Stomach (tissue), 9 donors: ENCODE results near the gene GCAT. TPM values are rescaled to one million over a fixed set of nuclear protein-coding genes. Genes with fewer than 3 reads are reported as not detected.
A peak's percentile ranks its signal among the peaks of the same experiment; 100 is the strongest.

ENCODE experiments used
- DNase-seq, 2 donors: peaks; one replicate each; pipeline versions ENCODE4 v3.0.0 to v3.0.0-alpha.2; 2013 to 2019
- H3K27ac ChIP-seq, 5 donors: fragments of 200-600 bp in 4 of 5; sonication (generic) in 4 of 5; one replicate each; pipeline ENCODE4 v1.5.1; 2013 to 2019; ENCODE audit warnings: mild to moderate bottlenecking in 1 of 5, moderate library complexity in 1 of 5
- H3K27me3 ChIP-seq, 3 donors: fragments of 200-600 bp; sonication (generic); one replicate each; pipeline ENCODE4 v1.5.1; 2017 to 2019; ENCODE audit warnings: mixed run types in 1 of 3
- H3K36me3 ChIP-seq, 4 donors: fragments of 200-600 bp; sonication (generic); 1 replicate in 3 of 4; 2 replicates in 1 of 4; pipeline ENCODE4 v1.5.1; 2016 to 2019
- H3K4me1 ChIP-seq, 4 donors: fragments of 200-600 bp; sonication (generic); one replicate each; pipeline ENCODE4 v1.5.1; 2016 to 2019
- H3K4me3 ChIP-seq, 4 donors: fragments of 200-600 bp; sonication (generic) in 3 of 4; one replicate each; pipeline ENCODE4 v1.5.1; 2016 to 2019; ENCODE audit warnings: mild to moderate bottlenecking in 1 of 4
- H3K9me3 ChIP-seq, 4 donors: fragments of 200-600 bp; sonication (generic); one replicate each; pipeline ENCODE4 v1.5.1; 2016 to 2019
- EP300 ChIP-seq: sonication (generic); formaldehyde crosslinking; IDR thresholded peaks from one replicate; pipeline ENCODE4 v1.6.1; 2017; ENCODE audit warnings: antibody characterized with exemption
- POLR2A ChIP-seq, 4 donors: fragments of 450-650 bp; IDR thresholded peaks; one replicate each; pipeline ENCODE4 v1.6.1; 2016; ENCODE audit warnings: antibody characterized with exemption in 4 of 4, control low read depth in 2 of 4, mild to moderate bottlenecking in 1 of 4, moderate library complexity in 1 of 4
- POLR2AphosphoS5 ChIP-seq, 3 donors: sonication (generic); formaldehyde crosslinking; IDR thresholded peaks; one replicate each; pipeline ENCODE4 v1.6.1; 2016; ENCODE audit warnings: antibody characterized with exemption in 3 of 3
- WGBS, 5 donors: extraction: QIAGEN DNeasy Blood & Tissue Kit in 3 of 5; methylation state at CpG; one replicate each; pipeline versions ENCODE4 v1.1.5 to v1.1.7; 2013 to 2018; 5-methylcytosine and 5-hydroxymethylcytosine counted together
- intact Hi-C: fragments of 100-400 bp; cut with DNase I; formaldehyde crosslinking; loops from one replicate; pipeline ENCODE4 v1.15.1; 2023; ENCODE audit warnings: low total_unique reads
- polyA plus RNA-seq, 3 donors: library from polyadenylated mRNA; stranded (reverse); fragments of 200-250 nt; gene quantifications; one replicate each; pipeline ENCODE4 v1.2.3, GENCODE V29; 2013
- total RNA-seq, 5 donors: library from RNA; depleted of rRNA; stranded (reverse); fragments of >200 nt; gene quantifications; one replicate each; pipeline versions ENCODE4 v1.1.0 to v1.2.3, GENCODE V29; 2014 to 2016
- TF ChIP-seq, protein P1 (sequence below), 7 experiments: fragments of 450-650 bp in 4 of 7; fragments of 200-600 bp in 3 of 7; sonication (generic) in 3 of 7; IDR thresholded peaks; one replicate each; pipeline ENCODE4 v1.5.1; 2016 to 2019; ENCODE audit warnings: antibody characterized with exemption in 7 of 7, control low read depth in 2 of 7, mild to moderate bottlenecking in 1 of 7
- donor health status: healthy with polysubstance abuse.
- donor health status: Bipolar disorder and iron deficiency.
- donor health status: healthy.

Gene GCAT
- total and polyA plus RNA-seq, 8 donors: 0.45 to 158 (median 23.4) TPM; not detected in 1

DNA sequence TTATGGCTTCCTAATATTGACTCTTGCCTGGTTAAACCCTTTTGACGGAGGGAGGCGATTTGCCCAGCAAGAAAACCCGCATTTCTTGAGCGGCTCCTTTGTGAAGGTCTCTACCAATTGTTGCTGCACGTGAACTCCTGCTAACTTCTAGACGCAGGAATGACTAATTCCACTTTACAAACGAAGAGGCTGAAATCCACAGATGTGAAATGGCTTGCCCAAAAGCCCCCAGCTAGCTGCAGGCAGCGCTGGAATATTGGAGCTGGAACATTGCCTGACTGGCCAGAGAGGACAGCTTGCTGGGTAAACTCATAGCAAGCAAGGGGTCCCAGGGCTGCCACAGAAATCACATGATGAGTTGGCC lies 542 bp downstream of the GCAT start:
- Histone ChIP-seq H3K27me3 (peaks cover 0 to 7% (median 0%) of the 10 kb centered on the region in 3 donors), H3K4me1 (peaks cover 28 to 59% (median 57%) of the 10 kb centered on the region in 4 donors), H3K36me3 (peaks cover 0 to 8% (median 5%) of the 10 kb centered on the region in 4 donors), H3K27ac (peak overlapping the region; percentile 65 to 91 (median 90)), H3K4me3 (peak overlapping the region; percentile 53 to 62 (median 57)), H3K9me3 (no peaks in the 10 kb centered on the region)
- intact Hi-C loops: no loop called here
- no peak for DNase-seq
- TF ChIP-seq, protein P1, sequence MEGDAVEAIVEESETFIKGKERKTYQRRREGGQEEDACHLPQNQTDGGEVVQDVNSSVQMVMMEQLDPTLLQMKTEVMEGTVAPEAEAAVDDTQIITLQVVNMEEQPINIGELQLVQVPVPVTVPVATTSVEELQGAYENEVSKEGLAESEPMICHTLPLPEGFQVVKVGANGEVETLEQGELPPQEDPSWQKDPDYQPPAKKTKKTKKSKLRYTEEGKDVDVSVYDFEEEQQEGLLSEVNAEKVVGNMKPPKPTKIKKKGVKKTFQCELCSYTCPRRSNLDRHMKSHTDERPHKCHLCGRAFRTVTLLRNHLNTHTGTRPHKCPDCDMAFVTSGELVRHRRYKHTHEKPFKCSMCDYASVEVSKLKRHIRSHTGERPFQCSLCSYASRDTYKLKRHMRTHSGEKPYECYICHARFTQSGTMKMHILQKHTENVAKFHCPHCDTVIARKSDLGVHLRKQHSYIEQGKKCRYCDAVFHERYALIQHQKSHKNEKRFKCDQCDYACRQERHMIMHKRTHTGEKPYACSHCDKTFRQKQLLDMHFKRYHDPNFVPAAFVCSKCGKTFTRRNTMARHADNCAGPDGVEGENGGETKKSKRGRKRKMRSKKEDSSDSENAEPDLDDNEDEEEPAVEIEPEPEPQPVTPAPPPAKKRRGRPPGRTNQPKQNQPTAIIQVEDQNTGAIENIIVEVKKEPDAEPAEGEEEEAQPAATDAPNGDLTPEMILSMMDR (IDR thresholded peaks at IDR 0.05): no peak
- TF ChIP-seq POLR2A (IDR thresholded peaks at IDR 0.05): no peak
- TF ChIP-seq EP300: no peak
- TF ChIP-seq POLR2AphosphoS5 (IDR thresholded peaks at IDR 0.05): no peak
- WGBS, 5 donors: 3 to 8% (median 5%) methylated on average over 8 of the region's 8 CpGs

DNA sequence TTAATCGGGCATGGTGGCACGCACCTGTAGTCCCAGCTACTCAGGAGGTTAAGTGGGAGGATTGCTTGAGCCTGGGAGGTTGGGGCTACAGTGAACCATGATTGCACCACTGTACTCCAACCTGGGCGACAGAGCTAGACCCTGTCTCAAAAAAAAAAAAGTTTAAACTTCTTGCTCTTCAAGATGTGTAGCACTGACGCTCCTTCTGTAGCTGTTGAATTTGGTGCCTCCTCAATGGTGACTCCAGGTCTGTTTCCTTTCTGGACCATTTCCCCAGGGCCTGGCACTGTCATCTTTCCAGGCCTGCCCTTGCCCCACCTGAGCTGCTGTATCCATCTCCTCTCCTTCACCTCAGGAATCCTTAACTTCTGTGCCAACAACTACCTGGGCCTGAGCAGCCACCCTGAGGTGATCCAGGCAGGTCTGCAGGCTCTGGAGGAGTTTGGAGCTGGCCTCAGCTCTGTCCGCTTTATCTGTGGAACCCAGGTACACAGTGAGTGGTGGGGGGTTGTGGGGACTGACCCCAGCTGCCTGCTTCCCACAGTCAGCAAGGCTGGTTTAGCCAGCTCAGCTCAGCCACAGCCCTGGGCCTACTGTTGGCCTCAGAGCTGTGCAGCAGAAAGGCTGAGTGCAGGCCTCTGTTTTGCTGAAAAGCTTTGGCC lies 2.1 kb downstream of the GCAT start:
- Histone ChIP-seq H3K9me3 (no peaks in the 10 kb centered on the region), H3K4me3 (no peak overlapping the region), H3K27me3 (peaks cover 0 to 4% (median 0%) of the 10 kb centered on the region in 3 donors), H3K27ac (no peak overlapping the region), H3K4me1 (peaks cover 18 to 45% (median 42%) of the 10 kb centered on the region in 4 donors), H3K36me3 (peaks cover 0 to 22% (median 21%) of the 10 kb centered on the region in 4 donors)
- intact Hi-C loops: loop anchor here (10.0 kb wide), 1 partner anchor 155 kb away; no protein-coding TSS in a partner anchor
- TF ChIP-seq POLR2A (IDR thresholded peaks at IDR 0.05) (no peak), EP300 (no peak), POLR2AphosphoS5 (IDR thresholded peaks at IDR 0.05) (no peak)
- TF ChIP-seq, protein P1 (IDR thresholded peaks at IDR 0.05): no peak
- WGBS, 5 donors: 84 to 90% (median 88%) methylated on average over 5 of the region's 5 CpGs
- no peak for DNase-seq

DNA sequence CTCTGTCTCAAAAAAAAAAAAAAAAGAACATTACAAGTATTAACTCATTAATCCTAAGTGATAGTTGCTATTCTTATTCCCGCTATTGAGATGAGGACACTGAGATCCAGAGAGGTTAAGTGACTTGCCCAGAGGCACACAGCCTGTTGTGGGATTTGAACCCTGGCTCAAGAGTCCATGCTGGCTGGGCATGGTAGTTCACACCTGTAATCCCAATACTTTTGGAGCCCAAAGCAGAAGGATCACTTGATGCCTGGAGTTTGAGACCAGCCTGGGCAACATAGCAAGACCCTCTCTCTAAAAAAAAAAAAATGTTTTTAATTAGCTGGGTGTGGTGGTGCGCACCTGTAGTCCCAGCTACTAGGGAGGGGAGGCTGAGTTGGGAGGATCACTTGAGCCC lies 4.1 kb downstream of the GCAT start:
- intact Hi-C loops: loop anchor here (10.0 kb wide), 1 partner anchor 153 kb away; no protein-coding TSS in a partner anchor

DNA sequence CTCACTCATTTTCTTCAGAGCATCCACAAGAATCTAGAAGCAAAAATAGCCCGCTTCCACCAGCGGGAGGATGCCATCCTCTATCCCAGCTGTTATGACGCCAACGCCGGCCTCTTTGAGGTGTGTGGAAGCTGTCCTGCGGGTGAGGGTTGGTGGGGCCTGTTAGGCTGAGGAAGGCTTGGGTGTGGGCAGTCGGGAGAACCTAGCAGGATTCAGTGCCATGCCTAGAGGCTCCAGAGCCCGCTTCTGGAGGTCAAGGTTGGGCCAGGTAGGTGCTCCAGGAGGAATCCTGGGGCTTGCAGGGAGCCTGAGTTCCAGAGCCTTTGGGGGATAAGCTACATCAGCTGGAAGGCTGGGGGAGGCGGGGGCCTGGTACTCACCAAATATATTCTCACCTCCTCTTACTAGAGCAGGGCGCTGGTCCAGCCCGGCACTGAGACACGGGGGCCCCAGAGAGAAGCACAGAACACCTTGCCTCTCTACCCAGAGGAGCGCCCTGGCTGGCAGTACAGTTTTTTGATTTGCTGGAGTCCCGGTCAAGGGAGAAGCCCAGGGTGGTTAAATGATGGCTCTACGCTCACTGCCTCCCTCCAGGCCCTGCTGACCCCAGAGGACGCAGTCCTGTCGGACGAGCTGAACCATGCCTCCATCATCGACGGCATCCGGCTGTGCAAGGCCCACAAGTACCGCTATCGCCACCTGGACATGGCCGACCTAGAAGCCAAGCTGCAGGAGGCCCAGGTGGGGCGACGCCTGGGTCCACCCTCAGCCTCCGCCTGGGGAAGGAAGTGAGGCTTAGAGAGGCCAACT lies 5.3 kb downstream of the GCAT start:
- peaks cover 0 to 41% (median 37%) of the 10 kb centered on the region in 4 donors for H3K36me3 ChIP-seq
- H3K27ac ChIP-seq: no peak overlapping the region
- TF ChIP-seq POLR2A (IDR thresholded peaks at IDR 0.05) (no peak), POLR2AphosphoS5 (IDR thresholded peaks at IDR 0.05) (no peak)
- peaks cover 10 to 26% (median 22%) of the 10 kb centered on the region in 4 donors for H3K4me1 ChIP-seq
- H3K4me3 ChIP-seq: no peak overlapping the region
- intact Hi-C loops: loop anchor here (10.0 kb wide), 1 partner anchor 152 kb away; no protein-coding TSS in a partner anchor
- WGBS, 5 donors: 85 to 94% (median 92%) methylated on average over 17 to 27 of the region's 27 CpGs
- no peak for DNase-seq
- no peaks in the 10 kb centered on the region for H3K9me3 ChIP-seq
- peaks cover 0 to 3% (median under 1%) of the 10 kb centered on the region in 3 donors for H3K27me3 ChIP-seq

More for the DNA sequence above, 4.1 kb downstream of the GCAT start:
- TF ChIP-seq POLR2A (IDR thresholded peaks at IDR 0.05): no peak
- 95 to 100% (median 97%) methylated on average over 2 of the region's 2 CpGs for WGBS, 5 donors
- Histone ChIP-seq H3K4me3 (no peak overlapping the region), H3K27ac (no peak overlapping the region), H3K4me1 (peaks cover 8 to 27% (median 25%) of the 10 kb centered on the region in 4 donors), H3K9me3 (no peaks in the 10 kb centered on the region), H3K27me3 (no peaks in the 10 kb centered on the region), H3K36me3 (peaks cover 0 to 41% (median 37%) of the 10 kb centered on the region in 4 donors)
- DNase-seq: no peak

DNA sequence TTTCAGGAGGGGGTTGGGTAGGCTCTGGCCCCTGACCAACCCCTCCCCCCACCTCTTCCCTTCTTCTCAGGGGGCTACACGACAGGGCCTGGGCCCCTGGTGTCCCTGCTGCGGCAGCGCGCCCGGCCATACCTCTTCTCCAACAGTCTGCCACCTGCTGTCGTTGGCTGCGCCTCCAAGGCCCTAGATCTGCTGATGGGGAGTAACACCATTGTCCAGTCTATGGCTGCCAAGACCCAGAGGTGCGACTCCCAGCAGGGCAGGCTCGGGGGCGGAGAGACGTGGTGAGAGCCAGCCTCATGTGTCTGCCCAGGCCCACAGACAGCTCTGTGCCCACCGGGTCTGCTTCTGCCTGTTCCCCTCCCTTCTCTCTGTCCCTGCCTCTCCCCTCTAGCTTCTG lies 7.9 kb downstream of the GCAT start:
- 86 to 92% (median 89%) methylated on average over 11 to 12 of the region's 12 CpGs for WGBS, 5 donors
- TF ChIP-seq EP300 (no peak), POLR2A (IDR thresholded peaks at IDR 0.05) (no peak), POLR2AphosphoS5 (IDR thresholded peaks at IDR 0.05) (no peak)
- TF ChIP-seq, protein P1 (IDR thresholded peaks at IDR 0.05): no peak
- Histone ChIP-seq H3K36me3 (peaks cover 0 to 41% (median 34%) of the 10 kb centered on the region in 4 donors), H3K4me3 (no peak overlapping the region), H3K27me3 (peaks cover 0 to 29% (median 15%) of the 10 kb centered on the region in 3 donors), H3K4me1 (peaks cover 15 to 24% (median 20%) of the 10 kb centered on the region in 4 donors), H3K9me3 (no peaks in the 10 kb centered on the region), H3K27ac (no peak overlapping the region)
- DNase-seq: no peak
- intact Hi-C loops: loop anchor here (5.0 to 10.0 kb wide), 2 partner anchors 47 to 149 kb away; no protein-coding TSS in a partner anchor
